CD14-positive monocyte (primary cell): ENCODE data around the gene ZNF479. TPM values are rescaled to one million over a fixed set of nuclear protein-coding genes. Genes with fewer than 3 reads are reported as not detected.
"Not testable (repeated sequence)": the region's sequence is repeated elsewhere in the genome, so short reads cannot be mapped to it uniquely, and the experiment has no call there.

Source experiments
- DNase-seq, 3 donors: peaks; one replicate each; pipeline ENCODE4 v3.0.0-alpha.2; 2011 to 2022
- H2AFZ ChIP-seq: 2 replicates; pipeline ENCODE4 v1.6.0; 2012; ENCODE audit warnings: mild to moderate bottlenecking, low read depth, low read length, inconsistent platforms; ENCODE audit not compliant: insufficient read depth, poor library complexity, severe bottlenecking
- H3K27ac ChIP-seq, 2 donors: 1 replicate in 1 of 2; 2 replicates in 1 of 2; pipeline ENCODE4 v1.5.1; 2012 to 2013; ENCODE audit warnings: low read length in 2 of 2, control low read depth in 1 of 2, inconsistent platforms in 1 of 2, low read depth in 1 of 2, mild to moderate bottlenecking in 1 of 2
- H3K27me3 ChIP-seq, 2 donors: one replicate each; pipeline versions ENCODE4 v1.6.0 to v1.6.1; 2011 to 2013; ENCODE audit warnings: low read length in 2 of 2; ENCODE audit not compliant: control insufficient read depth in 2 of 2, insufficient read depth in 2 of 2
- H3K36me3 ChIP-seq, 2 donors: replicated peaks in 1 of 2; 1 replicate in 1 of 2; 2 replicates in 1 of 2; pipeline versions ENCODE4 v1.5.1 to v1.6.1; 2012 to 2013; ENCODE audit warnings: low read length in 2 of 2, control low read depth in 1 of 2, inconsistent platforms in 1 of 2, mild to moderate bottlenecking in 1 of 2; ENCODE audit not compliant: insufficient read depth in 2 of 2, control insufficient read depth in 1 of 2
- H3K4me1 ChIP-seq, 2 donors: 1 replicate in 1 of 2; 2 replicates in 1 of 2; pipeline versions ENCODE4 v1.5.1 to v1.6.1; 2012 to 2013; ENCODE audit warnings: low read length in 2 of 2, control low read depth in 1 of 2, inconsistent platforms in 1 of 2, mild to moderate bottlenecking in 1 of 2, moderate library complexity in 1 of 2; ENCODE audit not compliant: insufficient read depth in 2 of 2, control insufficient read depth in 1 of 2
- H3K4me2 ChIP-seq: replicated peaks from 2 replicates; pipeline ENCODE3; 2012; ENCODE audit warnings: low read length, moderate library complexity, mild to moderate bottlenecking; ENCODE audit not compliant: poor library complexity, severe bottlenecking; ENCODE audit errors: extremely low read depth
- H3K4me3 ChIP-seq, 3 experiments: fragments of 200-600 bp in 1 of 3; sonication (generic) in 1 of 3; replicated peaks in 1 of 3; 1 replicate in 2 of 3; 2 replicates in 1 of 3; pipeline ENCODE4 v1.5.1; 2011 to 2013; ENCODE audit warnings: low read length in 3 of 3, mild to moderate bottlenecking in 3 of 3, control low read depth in 2 of 3, low read depth in 2 of 3, inconsistent platforms in 1 of 3, moderate library complexity in 1 of 3
- H3K79me2 ChIP-seq: 2 replicates; pipeline ENCODE4 v1.6.0; 2012; ENCODE audit warnings: mild to moderate bottlenecking, control low read depth, inconsistent platforms, low read length, moderate library complexity; ENCODE audit not compliant: insufficient read depth
- H3K9ac ChIP-seq: 2 replicates; pipeline ENCODE4 v1.6.0; 2017; ENCODE audit warnings: low read length, mild to moderate bottlenecking; ENCODE audit not compliant: insufficient read depth, poor library complexity, severe bottlenecking
- H3K9me3 ChIP-seq, 2 donors: replicated peaks in 1 of 2; 1 replicate in 1 of 2; 2 replicates in 1 of 2; pipeline versions ENCODE4 v1.5.1 to v1.6.1; 2012 to 2013; ENCODE audit warnings: low read length in 2 of 2, control low read depth in 1 of 2; ENCODE audit not compliant: control insufficient read depth in 1 of 2, insufficient read depth in 1 of 2
- H4K20me1 ChIP-seq: 2 replicates; pipeline ENCODE4 v1.6.0; 2012; ENCODE audit warnings: mild to moderate bottlenecking, low read length, control low read depth, moderate library complexity; ENCODE audit not compliant: insufficient read depth
- H3K27ac Mint-ChIP-seq, 7 donors: one replicate each; pipeline ENCODE4 v1.8.0; 2020; ENCODE audit warnings: mild to moderate bottlenecking in 7 of 7, mixed read lengths in 7 of 7, moderate library complexity in 6 of 7, inconsistent platforms in 2 of 7
- H3K27me3 Mint-ChIP-seq, 3 donors: one replicate each; pipeline ENCODE4 v1.8.0; 2021 to 2022; ENCODE audit warnings: low read depth in 3 of 3, mild to moderate bottlenecking in 3 of 3, mixed read lengths in 3 of 3, moderate library complexity in 3 of 3, inconsistent platforms in 1 of 3
- H3K36me3 Mint-ChIP-seq, 2 donors: one replicate each; pipeline ENCODE4 v1.8.0; 2020; ENCODE audit warnings: mixed read lengths in 2 of 2, inconsistent platforms in 1 of 2, mild to moderate bottlenecking in 1 of 2
- H3K4me1 Mint-ChIP-seq: one replicate; pipeline ENCODE4 v1.8.0; 2020; ENCODE audit warnings: mild to moderate bottlenecking, mixed read lengths
- H3K4me3 Mint-ChIP-seq, 2 donors: one replicate each; pipeline ENCODE4 v1.8.0; 2020; ENCODE audit warnings: mild to moderate bottlenecking in 2 of 2, mixed read lengths in 2 of 2, moderate library complexity in 1 of 2
- H3K9me3 Mint-ChIP-seq, 7 donors: one replicate each; pipeline ENCODE4 v1.8.0; 2020 to 2022; ENCODE audit warnings: mixed read lengths in 7 of 7, mild to moderate bottlenecking in 6 of 7, moderate library complexity in 6 of 7, inconsistent platforms in 2 of 7
- WGBS: methylation state at CpG from one replicate; pipeline ENCODE4 v1.1.5; 2013; ENCODE audit warnings: missing lambda C conversion rate; ENCODE audit not compliant: insufficient coverage; 5-methylcytosine and 5-hydroxymethylcytosine counted together
- intact Hi-C, 2 donors: fragments of 100-400 bp; cut with micrococcal nuclease; formaldehyde crosslinking; loops; one replicate each; pipeline versions ENCODE4 v1.15.0 to v1.15.1; 2023
- polyA plus RNA-seq, 3 donors: library from polyadenylated mRNA; depleted of rRNA in 1 of 3; unstranded in 2 of 3; stranded (reverse) in 1 of 3; fragments of 300-500 nt in 2 of 3; fragments of >200 nt in 1 of 3; fragmentation: Illumina TruSeq in 2 of 3; gene quantifications; 1 replicate in 2 of 3; 2 replicates in 1 of 3; pipeline ENCODE4 v1.2.3, GENCODE V29; 2012 to 2021
- TF ChIP-seq, protein P1 (sequence below): fragments of 200-600 bp; IDR thresholded peaks from one replicate; pipeline ENCODE4 v1.8.0; 2022; ENCODE audit warnings: antibody characterized with exemption, mild to moderate bottlenecking

Gene ZNF479
- polyA plus RNA-seq, 3 donors = not detected

DNA sequence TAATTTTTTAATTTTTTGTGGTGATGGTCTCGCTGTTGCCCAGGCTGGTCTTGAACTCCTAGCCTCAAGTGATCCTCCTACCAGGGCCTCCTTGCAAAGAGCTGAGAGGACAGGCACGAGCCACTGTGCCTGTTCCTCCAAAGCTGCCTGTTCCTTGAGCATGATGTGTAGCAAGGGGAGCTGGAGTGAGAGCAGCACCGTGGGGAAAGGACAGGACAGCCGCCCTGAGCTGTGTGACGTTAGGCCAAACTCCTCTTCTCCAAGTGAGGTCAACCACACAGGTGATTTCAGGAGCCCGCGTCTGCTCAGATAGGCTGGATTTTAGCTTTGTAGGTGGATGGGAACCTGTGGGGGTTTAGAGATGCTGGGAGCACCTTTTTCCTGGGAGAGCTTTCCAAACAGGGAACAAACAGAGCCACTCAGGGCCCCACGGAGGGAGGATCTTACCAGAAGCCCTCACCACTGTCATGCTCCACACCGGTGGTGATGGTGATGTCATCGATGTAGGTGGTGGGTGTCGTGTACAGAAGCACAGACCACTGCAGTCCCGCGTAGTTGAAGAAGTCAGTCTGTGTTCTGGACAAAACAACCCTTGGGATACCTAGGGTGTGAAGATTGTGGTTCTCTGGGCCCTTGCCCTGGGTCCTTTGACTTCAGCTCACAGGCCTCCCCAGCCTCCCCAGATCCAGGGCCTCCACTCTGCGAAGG lies 44.8 kb upstream of the ZNF479 start:
- H3K27me3 Mint-ChIP-seq = peaks cover 0 to 2% (median 1%) of the 10 kb centered on the region in 3 donors
- H3K9me3 ChIP-seq = peaks cover 16 to 51% of the 10 kb centered on the region in 2 donors
- no peak overlapping the region for H3K4me3 ChIP-seq
- 83% methylated on average over 2 of the region's 14 CpGs for WGBS
- no peaks in the 10 kb centered on the region for H3K27me3 ChIP-seq
- no peaks in the 10 kb centered on the region for H3K4me1 Mint-ChIP-seq
- no peak overlapping the region for H3K4me3 Mint-ChIP-seq
- H3K36me3 Mint-ChIP-seq = no peaks in the 10 kb centered on the region
- H3K9me3 Mint-ChIP-seq = peaks cover 24 to 58% (median 49%) of the 10 kb centered on the region in 7 donors
- H3K4me1 ChIP-seq = no peaks in the 10 kb centered on the region
- H3K4me2 ChIP-seq = no peak overlapping the region
- TF ChIP-seq, protein P1, sequence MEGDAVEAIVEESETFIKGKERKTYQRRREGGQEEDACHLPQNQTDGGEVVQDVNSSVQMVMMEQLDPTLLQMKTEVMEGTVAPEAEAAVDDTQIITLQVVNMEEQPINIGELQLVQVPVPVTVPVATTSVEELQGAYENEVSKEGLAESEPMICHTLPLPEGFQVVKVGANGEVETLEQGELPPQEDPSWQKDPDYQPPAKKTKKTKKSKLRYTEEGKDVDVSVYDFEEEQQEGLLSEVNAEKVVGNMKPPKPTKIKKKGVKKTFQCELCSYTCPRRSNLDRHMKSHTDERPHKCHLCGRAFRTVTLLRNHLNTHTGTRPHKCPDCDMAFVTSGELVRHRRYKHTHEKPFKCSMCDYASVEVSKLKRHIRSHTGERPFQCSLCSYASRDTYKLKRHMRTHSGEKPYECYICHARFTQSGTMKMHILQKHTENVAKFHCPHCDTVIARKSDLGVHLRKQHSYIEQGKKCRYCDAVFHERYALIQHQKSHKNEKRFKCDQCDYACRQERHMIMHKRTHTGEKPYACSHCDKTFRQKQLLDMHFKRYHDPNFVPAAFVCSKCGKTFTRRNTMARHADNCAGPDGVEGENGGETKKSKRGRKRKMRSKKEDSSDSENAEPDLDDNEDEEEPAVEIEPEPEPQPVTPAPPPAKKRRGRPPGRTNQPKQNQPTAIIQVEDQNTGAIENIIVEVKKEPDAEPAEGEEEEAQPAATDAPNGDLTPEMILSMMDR = no peak
- DNase-seq = no peak
- no peak overlapping the region for H3K9ac ChIP-seq
- no peak overlapping the region for H3K27ac ChIP-seq
- intact Hi-C loops = loop anchor here in 1 of 2 donors (10.0 kb wide), 1 partner anchor 48 kb away; no protein-coding TSS in a partner anchor
- H3K36me3 ChIP-seq = no peaks in the 10 kb centered on the region
- H3K27ac Mint-ChIP-seq = no peak overlapping the region
- H2AFZ ChIP-seq = no peak overlapping the region
- no peaks in the 10 kb centered on the region for H3K79me2 ChIP-seq
- no peaks in the 10 kb centered on the region for H4K20me1 ChIP-seq

DNA sequence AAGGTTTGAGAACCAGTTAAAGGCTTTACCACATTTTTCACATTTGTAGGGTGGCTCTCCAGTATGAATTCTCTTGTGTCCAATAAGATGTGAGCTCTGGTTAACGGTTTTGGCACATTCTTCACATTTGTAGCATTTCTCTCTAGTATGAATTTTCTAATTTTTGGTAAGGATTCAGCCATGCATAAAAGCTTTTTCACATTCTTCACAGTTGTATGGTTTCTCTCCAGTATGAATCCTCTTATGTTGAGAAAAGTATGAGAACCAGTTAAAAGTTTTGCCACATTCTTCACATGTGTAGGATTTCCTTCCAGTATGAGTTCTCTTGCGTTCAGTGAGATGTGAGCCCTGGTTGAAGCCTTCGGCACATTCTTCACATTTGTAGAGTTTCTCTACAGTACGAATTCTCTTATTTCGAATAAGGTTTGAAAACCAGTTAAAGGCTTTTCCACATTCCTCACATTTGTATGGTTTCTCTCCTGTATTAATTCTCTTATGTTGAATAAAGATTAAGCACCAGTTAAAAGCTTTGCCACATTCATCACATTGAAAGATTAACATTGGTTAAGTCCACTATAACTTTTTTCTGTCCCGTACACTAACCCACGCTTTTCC lies 33.2 kb upstream of the ZNF479 start:
- 100% methylated on average over 2 of the region's 7 CpGs for WGBS

DNA sequence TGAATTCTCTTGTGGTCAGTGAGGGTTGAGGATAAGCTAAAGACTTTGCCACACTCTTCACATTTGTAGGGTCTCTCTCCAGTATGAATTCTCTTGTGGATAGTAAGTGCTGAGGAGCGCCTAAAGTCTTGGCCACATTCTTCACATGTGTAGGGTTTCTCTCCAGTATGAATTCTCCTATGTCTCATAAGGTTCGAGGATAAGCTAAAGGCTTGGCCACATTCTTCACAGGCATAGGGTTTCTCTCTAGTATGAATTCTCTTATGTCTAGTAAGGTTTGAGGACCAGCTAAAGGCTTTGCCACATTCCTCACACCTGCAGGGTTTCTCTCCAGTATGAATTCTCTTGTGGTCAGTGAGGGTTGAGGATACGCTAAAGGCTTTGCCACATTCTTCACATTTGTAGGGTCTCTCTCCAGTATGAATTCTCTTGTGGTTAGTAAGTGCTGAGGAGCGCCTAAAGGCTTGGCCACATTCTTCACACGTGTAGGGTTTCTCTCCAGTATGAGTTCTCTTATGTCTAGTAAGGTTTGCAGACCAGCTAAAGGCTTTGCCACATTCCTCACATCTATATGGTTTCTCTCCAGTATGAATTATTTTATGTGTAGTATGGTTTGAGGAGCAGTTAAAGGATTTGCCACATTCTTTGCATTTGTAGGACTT lies 12.0 kb downstream of the ZNF479 start:
- H3K27me3 Mint-ChIP-seq, H3K9ac ChIP-seq, H3K4me3 Mint-ChIP-seq, H3K36me3 ChIP-seq, H4K20me1 ChIP-seq, H3K27me3 ChIP-seq, H3K4me1 ChIP-seq, H3K27ac ChIP-seq, H3K27ac Mint-ChIP-seq, DNase-seq, H3K4me2 ChIP-seq, H2AFZ ChIP-seq, H3K4me3 ChIP-seq, H3K79me2 ChIP-seq, intact Hi-C loops, H3K36me3 Mint-ChIP-seq, H3K4me1 Mint-ChIP-seq: not testable (repeated sequence)
- H3K9me3 ChIP-seq = peaks cover 19 to 39% of the 10 kb centered on the region in 2 donors
- WGBS = no CpG with 5 or more reads among the region's 5 CpGs
- peaks cover 4 to 24% (median 16%) of the 10 kb centered on the region in 7 donors for H3K9me3 Mint-ChIP-seq

More for the DNA sequence above, 33.2 kb upstream of the ZNF479 start:
- no peak for DNase-seq
- H2AFZ ChIP-seq = no peak overlapping the region
- H3K9me3 Mint-ChIP-seq = peaks cover 6 to 40% (median 33%) of the 10 kb centered on the region in 7 donors
- H3K4me1 ChIP-seq = no peaks in the 10 kb centered on the region
- peaks cover 31 to 43% of the 10 kb centered on the region in 2 donors for H3K9me3 ChIP-seq
- no peak overlapping the region for H3K4me2 ChIP-seq
- H3K79me2 ChIP-seq = no peaks in the 10 kb centered on the region
- no peak overlapping the region for H3K9ac ChIP-seq
- intact Hi-C loops = no loop called here
- no peaks in the 10 kb centered on the region for H3K4me1 Mint-ChIP-seq
- no peaks in the 10 kb centered on the region for H3K36me3 ChIP-seq
- no peaks in the 10 kb centered on the region for H3K27me3 Mint-ChIP-seq
- H3K27me3 ChIP-seq = no peaks in the 10 kb centered on the region
- no peak overlapping the region for H3K27ac Mint-ChIP-seq
- H4K20me1 ChIP-seq = no peaks in the 10 kb centered on the region
- H3K36me3 Mint-ChIP-seq = no peaks in the 10 kb centered on the region
- no peak overlapping the region for H3K4me3 Mint-ChIP-seq
- no peak overlapping the region for H3K27ac ChIP-seq
- H3K4me3 ChIP-seq = no peak overlapping the region
- TF ChIP-seq, protein P1 = no peak
